Retinal pigment epithelial cell (primary cell): ENCODE results near the gene KLHL25.

Source experiments
- DNase-seq: peaks from one replicate; pipeline ENCODE4 v3.0.0-alpha.2; 2010; ENCODE audit warnings: low read depth
- H3K4me3 ChIP-seq: 2 replicates; pipeline ENCODE4 v1.5.1; 2011; ENCODE audit warnings: mild to moderate bottlenecking, low read length, control low read depth, moderate library complexity
- CTCF ChIP-seq: conservative IDR thresholded peaks from 2 replicates; pipeline ENCODE4 v1.5.1; 2011; ENCODE audit warnings: low read depth, low read length, control low read depth, inconsistent platforms

KLHL25 gene

GRCh38 chr15:85764649-85765277 is 30.0 kb downstream of the KLHL25 start:
- H3K4me3 ChIP-seq, result no peak overlapping the region
- TF ChIP-seq CTCF, result no peak
- DNase-seq, result no peak

DNA sequence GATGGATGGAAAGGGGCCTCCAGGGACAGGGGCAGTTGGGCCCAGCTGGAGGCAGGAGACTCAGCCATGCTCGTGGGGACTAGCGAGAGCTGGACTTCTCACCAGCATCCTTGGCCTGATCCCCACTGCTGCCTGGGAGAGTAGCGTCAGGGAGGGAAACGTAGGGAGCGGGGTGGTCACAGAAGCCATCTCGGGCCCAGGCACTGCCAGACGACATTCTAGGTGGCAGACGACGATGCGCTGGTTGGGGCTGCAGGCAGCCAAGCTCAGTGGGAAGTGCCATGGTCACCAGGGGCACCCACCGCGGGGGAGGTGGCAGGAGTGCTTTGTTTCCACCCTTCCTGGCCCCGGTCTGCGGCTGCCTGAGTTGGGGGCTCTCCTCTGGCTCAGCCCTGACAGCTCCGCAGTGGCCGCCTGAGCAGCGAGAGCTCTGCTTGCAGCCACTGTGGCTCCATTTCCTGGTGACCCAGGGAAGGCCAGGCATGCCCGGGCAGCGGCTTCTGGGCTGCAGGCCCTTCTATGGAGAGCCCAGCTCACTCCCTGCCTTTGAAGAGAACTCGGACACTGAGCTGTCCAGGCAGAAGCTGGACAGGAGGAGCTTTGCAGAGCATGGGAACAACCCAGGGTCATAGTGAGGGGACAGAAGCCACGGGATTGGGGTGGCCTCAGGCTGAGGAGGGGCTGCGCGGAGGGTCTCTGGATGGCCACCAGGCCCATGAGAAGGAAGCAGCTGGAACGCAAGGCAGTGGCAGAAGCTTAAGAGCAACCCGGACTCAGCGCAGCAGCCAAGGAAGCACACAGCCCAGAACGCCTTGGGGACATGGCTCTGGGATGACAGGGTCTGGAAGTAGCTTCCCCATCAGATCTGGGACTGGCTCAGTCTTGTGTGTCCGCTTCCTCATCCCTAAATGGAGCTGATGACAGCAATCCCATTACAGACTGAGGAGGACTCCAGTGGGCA is 30.8 kb downstream of the KLHL25 start:
- H3K4me3 ChIP-seq, result no peak overlapping the region
- no peak for DNase-seq

DNA sequence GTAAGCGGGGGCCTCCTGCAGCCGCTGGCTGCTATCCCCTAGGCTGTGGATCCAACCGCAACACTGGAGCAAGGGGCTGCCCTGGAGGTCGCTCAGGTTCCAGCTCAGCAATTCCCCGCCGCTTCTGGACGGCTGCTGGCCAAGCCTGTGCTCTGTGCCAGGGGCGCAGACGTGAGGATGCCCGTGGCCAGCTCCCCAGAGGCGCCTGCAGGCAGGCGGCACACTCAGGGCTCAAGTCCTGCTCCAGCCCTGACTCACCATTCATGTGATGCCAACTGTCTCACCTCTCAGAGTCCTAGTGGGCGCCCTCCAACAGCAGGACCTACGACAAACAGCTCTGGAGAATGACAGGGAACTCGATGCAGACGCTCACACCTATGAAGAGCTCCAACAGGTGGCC is 31.6 kb downstream of the KLHL25 start:
- H3K4me3 ChIP-seq, result no peak overlapping the region
- no peak for TF ChIP-seq CTCF
- no peak for DNase-seq

More for the DNA sequence above, 30.8 kb downstream of the KLHL25 start:
- no peak for TF ChIP-seq CTCF

- TF ChIP-seq CTCF, result no peak
- H3K4me3 ChIP-seq, result no peak overlapping the region
- DNase-seq, result no peak
These were observed 32.0 kb downstream of the KLHL25 start for GRCh38 chr15:85762756-85763127.

GRCh38 chr15:85762039-85762755 is 32.5 kb downstream of the KLHL25 start:
- DNase-seq, result no peak
- no peak for TF ChIP-seq CTCF
- no peak overlapping the region for H3K4me3 ChIP-seq

- no peak overlapping the region for H3K4me3 ChIP-seq
- TF ChIP-seq CTCF, result no peak
- DNase-seq, result peak; percentile 30
These were observed 33.1 kb downstream of the KLHL25 start for GRCh38 chr15:85761635-85762034.
